ENCODE results near the gene CLOCK. TPM values are rescaled to one million over a fixed set of nuclear protein-coding genes. Genes with fewer than 3 reads are reported as not detected.
A peak's percentile ranks its signal among the peaks of the same experiment; 100 is the strongest.

The CLOCK gene
- polyA plus RNA-seq, 1 of the 3 experiments (the other 2 are of a cell fraction), result 4.2 TPM

- H3K79me2 ChIP-seq (ENCODE audit: insufficient read depth), result no peaks in the 10 kb centered on the region
- POLR2A ChIA-PET, result no interaction called here
- no peaks in the 10 kb centered on the region for H4K20me1 ChIP-seq (ENCODE audit: insufficient read depth)
- WGBS (ENCODE audit: low lambda C conversion rate), result 89% methylated on average over 6 of the region's 6 CpGs
- H3K9me3 ChIP-seq, result peaks cover 5% of the 10 kb centered on the region; the same call in 1 of the 2 replicates
- TF ChIP-seq TEAD4 (IDR thresholded peaks at IDR 0.05; ENCODE audit: borderline replicate concordance, insufficient read depth) (no peak), FOSL2 (IDR thresholded peaks at IDR 0.05; ENCODE audit: borderline replicate concordance, low read depth) (0 out of 2 replicates have a peak, but pooled peaks have one; percentile 17)
- H3K4me3 ChIP-seq (ENCODE audit: low read depth in 2 of 2, low read length in 1 of 2), result no peak overlapping the region
- CTCF ChIA-PET, result no interaction called here
- peaks cover 48 to 51% of the 10 kb centered on the region in 2 experiments for H3K36me3 ChIP-seq (replicated peaks in 1 of 2; ENCODE audit: control insufficient read depth in 1 of 2, insufficient read depth in 2 of 2, low read length in 1 of 2)
- H3K9me2 ChIP-seq, result no peaks in the 10 kb centered on the region
- no peak overlapping the region for H3K9ac ChIP-seq
- no peaks in the 10 kb centered on the region; a peak in 2 of 4 replicates for H3K4me1 ChIP-seq (ENCODE audit: control insufficient read depth in 1 of 2, insufficient read depth in 2 of 2, low read depth in 1 of 2, low read length in 1 of 2)
- H3F3A ChIP-seq (replicated peaks; ENCODE audit: insufficient read depth), result peaks cover 4% of the 10 kb centered on the region
- no peak for DNase-seq
- no peak overlapping the region for H3K4me2 ChIP-seq
- H3K27me3 ChIP-seq (ENCODE audit: insufficient read depth), result no peaks in the 10 kb centered on the region
- H2AFZ ChIP-seq (ENCODE audit: low read depth), result no peak overlapping the region
- no peak overlapping the region for H3K27ac ChIP-seq (ENCODE audit: low read depth in 2 of 2, low read length in 1 of 2)
These were observed 71.1 kb downstream of the CLOCK start for GRCh38 chr4:55475394-55476243.

GRCh38 chr4:55469979-55470378, 76.7 kb downstream of the CLOCK start:
- Histone ChIP-seq H3K36me3 (replicated peaks in 1 of 2; ENCODE audit: control insufficient read depth in 1 of 2, insufficient read depth in 2 of 2, low read length in 1 of 2) (peaks cover 39 to 61% of the 10 kb centered on the region in 2 experiments), H3K9me3 (peaks cover 5% of the 10 kb centered on the region; the same call in 1 of the 2 replicates), H3K9me2 (no peaks in the 10 kb centered on the region), H3K9ac (no peak overlapping the region), H3K27me3 (ENCODE audit: insufficient read depth) (no peaks in the 10 kb centered on the region), H4K20me1 (ENCODE audit: insufficient read depth) (no peaks in the 10 kb centered on the region), H2AFZ (ENCODE audit: low read depth) (no peak overlapping the region), H3K4me2 (no peak overlapping the region), H3K79me2 (ENCODE audit: insufficient read depth) (no peaks in the 10 kb centered on the region), H3K27ac (ENCODE audit: low read depth in 2 of 2, low read length in 1 of 2) (no peak overlapping the region), H3F3A (replicated peaks; ENCODE audit: insufficient read depth) (peaks cover 7% of the 10 kb centered on the region), H3K4me1 (ENCODE audit: control insufficient read depth in 1 of 2, insufficient read depth in 2 of 2, low read depth in 1 of 2, low read length in 1 of 2) (no peaks in the 10 kb centered on the region), H3K4me3 (ENCODE audit: low read depth in 2 of 2, low read length in 1 of 2) (no peak overlapping the region)
- CTCF ChIA-PET, result no interaction called here
- WGBS (ENCODE audit: low lambda C conversion rate), result 96% methylated on average over 1 of the region's 1 CpG
- TF ChIP-seq FOXM1 (IDR thresholded peaks at IDR 0.05; ENCODE audit: low read depth) (no peak), RFX5 (IDR thresholded peaks at IDR 0.05; ENCODE audit: low read length) (no peak), EP300 (IDR thresholded peaks at IDR 0.05; ENCODE audit: borderline replicate concordance in 1 of 2, low read depth in 1 of 2, low read length in 1 of 2) (no peak), MEF2A (IDR thresholded peaks at IDR 0.05; ENCODE audit: borderline replicate concordance, low read depth) (no peak), NRF1 (IDR thresholded peaks at IDR 0.05; ENCODE audit: low read depth, low read length) (no peak), GATA2 (CRISPR knock-in tag; IDR thresholded peaks at IDR 0.05) (no peak), SMC3 (IDR thresholded peaks at IDR 0.05; ENCODE audit: low read depth, low read length) (no peak), TAF1 (IDR thresholded peaks at IDR 0.05; ENCODE audit: borderline replicate concordance, low read depth, low read length) (no peak), PBX3 (IDR thresholded peaks at IDR 0.05) (no peak), EZH2phosphoT487 (IDR thresholded peaks at IDR 0.05; ENCODE audit: borderline replicate concordance, low read depth) (no peak), USF1 (IDR thresholded peaks at IDR 0.05; ENCODE audit: borderline replicate concordance, low read depth) (no peak), REST (IDR thresholded peaks at IDR 0.05; ENCODE audit: low read depth, low read length) (no peak), TEAD4 (IDR thresholded peaks at IDR 0.05; ENCODE audit: borderline replicate concordance, insufficient read depth) (no peak), TCF12 (IDR thresholded peaks at IDR 0.05) (no peak)
- no peak for DNase-seq
- POLR2A ChIA-PET, result no interaction called here
